GM23248 (cell line): ENCODE measurements around the gene ROPN1L.
"Not testable (repeated sequence)": the region's sequence is repeated elsewhere in the genome, so short reads cannot be mapped to it uniquely, and the experiment has no call there.

Experiments used
- EZH2 ChIP-seq: fragments of 200-600 bp; sonication (generic); IDR thresholded peaks from 2 replicates; pipeline ENCODE4 v1.6.1; 2018; ENCODE audit warnings: antibody characterized with exemption, mild to moderate bottlenecking; ENCODE audit not compliant: insufficient read depth, poor library complexity, severe bottlenecking
- EZH2phosphoT487 ChIP-seq: fragments of 200-600 bp; sonication (generic); IDR thresholded peaks from 2 replicates; pipeline ENCODE4 v1.6.1; 2018; ENCODE audit warnings: antibody characterized with exemption, moderate library complexity, mild to moderate bottlenecking, low read depth; ENCODE audit not compliant: insufficient read depth

DNA sequence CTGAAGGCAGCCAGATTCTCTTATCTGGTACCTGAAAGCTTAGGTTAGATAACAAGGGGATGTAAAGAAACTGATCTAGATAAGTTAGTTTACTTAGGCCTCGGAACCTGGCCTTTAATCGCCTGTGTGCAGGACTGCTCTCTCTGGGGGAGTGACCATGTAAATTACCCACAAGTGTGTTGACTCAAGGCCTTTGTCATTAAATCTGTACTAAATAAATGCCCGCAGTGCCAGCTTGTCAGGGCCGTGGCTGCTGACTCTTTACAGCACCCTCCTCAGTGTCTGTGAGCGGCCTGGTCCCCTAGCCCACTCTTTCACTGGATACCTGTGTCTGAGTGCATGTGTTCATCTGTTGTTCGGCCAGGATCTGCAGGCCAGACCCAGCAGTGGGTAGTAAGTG lies 52.8 kb downstream of the ROPN1L start:
- not testable (repeated sequence) for TF ChIP-seq EZH2, EZH2phosphoT487
